ENCODE measurements around the gene MYOM3. TPM values are rescaled to one million over a fixed set of nuclear protein-coding genes. Genes with fewer than 3 reads are reported as not detected.

The MYOM3 gene
- total RNA-seq, 1 donor from 2014 or later = 340 TPM

DNA sequence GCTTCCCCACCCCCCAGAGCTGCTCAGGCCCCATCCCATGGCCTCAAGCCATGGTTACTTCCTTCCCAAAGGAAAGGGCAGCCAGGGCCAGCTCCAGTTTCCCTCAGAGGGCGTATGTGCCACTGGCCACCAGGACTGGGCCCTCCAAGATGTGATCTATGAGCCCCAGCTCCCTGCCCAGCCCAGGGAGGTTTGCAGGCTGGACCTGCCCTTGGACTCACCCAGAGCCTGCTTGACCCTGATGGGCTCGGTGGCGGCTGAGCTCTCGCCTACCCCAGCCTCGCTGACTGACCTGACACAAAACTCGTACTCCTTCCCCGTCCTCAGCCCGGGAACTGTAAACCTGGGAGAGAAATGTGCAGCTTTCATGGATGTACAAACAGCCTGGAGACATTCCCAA, 29.6 kb downstream of the MYOM3 start:
- Histone ChIP-seq H3K9me3 (ENCODE audit: control insufficient read depth in 3 of 3, low read length in 3 of 3) (no peaks in the 10 kb centered on the region), H3K27me3 (ENCODE audit: control insufficient read depth in 3 of 3, insufficient read depth in 3 of 3, low read length in 3 of 3) (no peaks in the 10 kb centered on the region), H3K9ac (ENCODE audit: low read depth in 1 of 3, low read length in 3 of 3) (peak overlapping the region in 1 of 3 donors; percentile 33), H3K4me3 (ENCODE audit: low read length in 3 of 3) (no peak overlapping the region), H3K36me3 (ENCODE audit: control insufficient read depth in 3 of 3, insufficient read depth in 3 of 3, low read length in 3 of 3) (peaks cover 38 to 59% (median 52%) of the 10 kb centered on the region in 3 donors), H3K4me1 (ENCODE audit: control insufficient read depth in 3 of 3, insufficient read depth in 3 of 3, low read length in 3 of 3) (peaks cover 33 to 52% (median 39%) of the 10 kb centered on the region in 3 donors), H3K27ac (ENCODE audit: low read depth, low read length) (peak overlapping the region; percentile 1)

DNA sequence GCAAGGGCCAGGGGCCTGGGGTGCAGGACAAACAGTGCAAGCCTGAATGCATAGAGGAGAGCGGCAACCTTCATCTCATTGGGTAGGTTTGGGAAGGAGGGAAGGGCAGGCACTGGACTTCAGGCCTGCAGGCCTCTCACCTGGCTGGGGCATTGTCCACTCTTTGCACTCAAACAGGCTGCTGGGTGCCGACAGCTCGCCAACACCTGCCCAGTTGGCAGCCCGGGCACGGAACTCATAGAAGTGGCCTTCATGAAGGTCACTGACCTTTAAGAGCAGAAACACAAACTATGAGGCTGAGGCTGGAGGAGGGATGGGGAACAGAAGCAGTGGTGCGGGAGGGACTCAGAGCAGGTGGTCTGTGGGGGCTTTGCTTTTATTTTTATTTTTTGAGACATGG, 30.7 kb downstream of the MYOM3 start:
- Histone ChIP-seq H3K4me3 (ENCODE audit: low read length in 3 of 3) (no peak overlapping the region), H3K36me3 (ENCODE audit: control insufficient read depth in 3 of 3, insufficient read depth in 3 of 3, low read length in 3 of 3) (peaks cover 35 to 53% (median 44%) of the 10 kb centered on the region in 3 donors), H3K27me3 (ENCODE audit: control insufficient read depth in 3 of 3, insufficient read depth in 3 of 3, low read length in 3 of 3) (no peaks in the 10 kb centered on the region), H3K4me1 (ENCODE audit: control insufficient read depth in 3 of 3, insufficient read depth in 3 of 3, low read length in 3 of 3) (peaks cover 38 to 58% (median 44%) of the 10 kb centered on the region in 3 donors), H3K9ac (ENCODE audit: low read depth in 1 of 3, low read length in 3 of 3) (peak overlapping the region in 1 of 3 donors; percentile 45), H3K27ac (ENCODE audit: low read depth, low read length) (peak overlapping the region; percentile 20), H3K9me3 (ENCODE audit: control insufficient read depth in 3 of 3, low read length in 3 of 3) (no peaks in the 10 kb centered on the region)

DNA sequence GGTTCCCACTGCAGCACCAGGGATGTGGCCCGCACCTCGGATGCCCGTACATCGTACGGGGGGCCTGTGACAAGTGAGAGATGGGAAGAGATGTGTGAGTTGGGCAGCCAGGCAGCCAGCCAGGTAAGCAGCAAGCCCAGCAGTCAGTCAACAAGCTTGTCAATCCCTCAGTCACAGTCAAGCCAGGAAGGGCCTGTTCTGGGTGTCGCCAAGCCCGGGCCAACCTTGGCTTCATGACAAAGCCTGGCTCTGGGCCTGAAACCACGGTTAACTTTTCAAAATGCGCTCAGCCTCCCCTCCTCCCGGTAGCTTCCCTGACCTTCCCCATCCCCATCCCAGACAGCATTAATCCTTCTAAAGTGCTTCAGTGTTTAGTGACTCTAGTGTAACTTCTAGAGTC, 31.8 kb downstream of the MYOM3 start:
- H3K36me3 ChIP-seq (ENCODE audit: control insufficient read depth in 3 of 3, insufficient read depth in 3 of 3, low read length in 3 of 3) = peaks cover 35 to 58% (median 36%) of the 10 kb centered on the region in 3 donors
- no peaks in the 10 kb centered on the region for H3K9me3 ChIP-seq (ENCODE audit: control insufficient read depth in 3 of 3, low read length in 3 of 3)
- peaks cover 38 to 60% (median 44%) of the 10 kb centered on the region in 3 donors for H3K4me1 ChIP-seq (ENCODE audit: control insufficient read depth in 3 of 3, insufficient read depth in 3 of 3, low read length in 3 of 3)
- H3K9ac ChIP-seq (ENCODE audit: low read depth in 1 of 3, low read length in 3 of 3) = no peak overlapping the region
- peak overlapping the region; percentile 20 for H3K27ac ChIP-seq (ENCODE audit: low read depth, low read length)
- H3K4me3 ChIP-seq (ENCODE audit: low read length in 3 of 3) = no peak overlapping the region
- no peaks in the 10 kb centered on the region for H3K27me3 ChIP-seq (ENCODE audit: control insufficient read depth in 3 of 3, insufficient read depth in 3 of 3, low read length in 3 of 3)

DNA sequence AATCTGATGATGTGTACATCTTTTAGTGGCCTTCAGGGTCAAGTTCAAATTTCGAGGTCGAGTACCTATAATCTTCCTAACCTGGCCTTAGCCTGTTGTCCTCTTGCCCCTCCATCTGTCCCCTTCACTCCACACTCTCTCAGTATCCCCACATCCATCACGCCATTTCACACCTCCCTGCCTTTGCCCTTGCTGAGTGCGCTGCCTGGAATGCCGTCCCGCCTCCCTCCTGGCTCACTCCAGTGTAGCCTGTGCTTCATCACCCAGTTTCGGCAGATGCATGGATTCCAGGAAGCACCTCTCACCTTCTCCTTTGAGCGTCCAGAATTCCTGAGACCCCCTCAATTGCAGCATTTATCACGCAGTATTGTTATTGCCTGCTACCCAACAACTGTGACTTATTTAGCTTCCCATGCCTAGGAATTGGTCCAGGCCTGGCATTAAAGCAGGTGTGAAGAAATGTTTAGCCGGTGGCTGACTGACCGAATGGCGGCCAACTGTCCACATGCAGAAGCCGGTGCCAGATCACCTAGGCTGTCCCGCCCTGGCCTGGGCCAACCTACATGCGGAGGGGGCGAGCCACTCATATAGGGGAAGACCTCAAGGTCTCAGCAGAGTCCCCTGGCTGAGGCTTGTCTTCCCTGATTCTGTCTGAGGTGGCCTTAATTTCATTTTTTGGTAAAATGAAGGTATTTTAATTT, 34.5 kb downstream of the MYOM3 start:
- Histone ChIP-seq H3K27me3 (ENCODE audit: control insufficient read depth in 3 of 3, insufficient read depth in 3 of 3, low read length in 3 of 3) (no peaks in the 10 kb centered on the region), H3K27ac (ENCODE audit: low read depth, low read length) (peak overlapping the region; percentile 28), H3K9me3 (ENCODE audit: control insufficient read depth in 3 of 3, low read length in 3 of 3) (no peaks in the 10 kb centered on the region), H3K36me3 (ENCODE audit: control insufficient read depth in 3 of 3, insufficient read depth in 3 of 3, low read length in 3 of 3) (peaks cover 18 to 59% (median 32%) of the 10 kb centered on the region in 3 donors), H3K4me3 (ENCODE audit: low read length in 3 of 3) (no peak overlapping the region), H3K4me1 (ENCODE audit: control insufficient read depth in 3 of 3, insufficient read depth in 3 of 3, low read length in 3 of 3) (peaks cover 30 to 53% (median 38%) of the 10 kb centered on the region in 3 donors), H3K9ac (ENCODE audit: low read depth in 1 of 3, low read length in 3 of 3) (peak overlapping the region in 1 of 3 donors; percentile 60)

DNA sequence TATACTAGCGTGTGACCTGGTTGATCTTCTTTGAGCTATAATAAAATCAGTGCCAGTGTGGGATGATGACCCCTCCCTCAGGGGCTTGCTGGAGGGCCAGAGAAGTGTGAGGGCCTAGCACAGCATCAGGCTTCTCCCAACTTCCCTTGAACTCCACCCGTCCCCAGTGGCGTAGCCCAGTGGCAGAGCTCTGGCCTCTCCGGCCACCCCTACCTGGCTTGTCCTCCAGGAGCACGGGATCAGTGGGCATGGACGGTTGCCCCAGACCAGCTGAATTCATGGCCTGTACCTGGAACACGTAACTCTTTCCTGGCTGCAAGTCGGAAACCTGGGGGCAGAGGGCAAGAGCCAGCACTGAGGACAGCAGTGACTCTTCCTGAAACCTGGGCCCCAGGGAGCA, 36.0 kb downstream of the MYOM3 start:
- Histone ChIP-seq H3K4me1 (ENCODE audit: control insufficient read depth in 3 of 3, insufficient read depth in 3 of 3, low read length in 3 of 3) (peaks cover 24 to 51% (median 32%) of the 10 kb centered on the region in 3 donors), H3K36me3 (ENCODE audit: control insufficient read depth in 3 of 3, insufficient read depth in 3 of 3, low read length in 3 of 3) (peaks cover 15 to 55% (median 32%) of the 10 kb centered on the region in 3 donors)

DNA sequence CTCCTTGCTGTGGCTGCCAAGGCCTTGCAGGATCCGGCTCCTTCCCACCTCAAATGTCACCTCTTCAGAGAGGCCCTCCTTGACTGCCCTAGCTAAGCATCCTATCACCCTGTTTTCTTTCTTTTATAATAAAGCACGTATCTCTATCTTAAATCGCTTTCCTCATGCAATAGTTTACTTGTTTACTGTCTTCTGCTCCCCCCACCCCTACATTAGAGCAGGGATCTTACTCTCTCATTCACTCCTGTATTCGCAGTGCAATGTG, 36.4 kb downstream of the MYOM3 start:
- H3K4me1 ChIP-seq (ENCODE audit: control insufficient read depth in 3 of 3, insufficient read depth in 3 of 3, low read length in 3 of 3) = peaks cover 24 to 50% (median 31%) of the 10 kb centered on the region in 3 donors
- H3K27ac ChIP-seq (ENCODE audit: low read depth, low read length) = no peak overlapping the region
- H3K36me3 ChIP-seq (ENCODE audit: control insufficient read depth in 3 of 3, insufficient read depth in 3 of 3, low read length in 3 of 3) = peaks cover 12 to 54% (median 32%) of the 10 kb centered on the region in 3 donors

More for the DNA sequence above, 36.0 kb downstream of the MYOM3 start:
- Histone ChIP-seq H3K9me3 (ENCODE audit: control insufficient read depth in 3 of 3, low read length in 3 of 3) (no peaks in the 10 kb centered on the region), H3K27ac (ENCODE audit: low read depth, low read length) (no peak overlapping the region), H3K27me3 (ENCODE audit: control insufficient read depth in 3 of 3, insufficient read depth in 3 of 3, low read length in 3 of 3) (no peaks in the 10 kb centered on the region), H3K4me3 (ENCODE audit: low read length in 3 of 3) (no peak overlapping the region), H3K9ac (ENCODE audit: low read depth in 1 of 3, low read length in 3 of 3) (no peak overlapping the region)

DNA sequence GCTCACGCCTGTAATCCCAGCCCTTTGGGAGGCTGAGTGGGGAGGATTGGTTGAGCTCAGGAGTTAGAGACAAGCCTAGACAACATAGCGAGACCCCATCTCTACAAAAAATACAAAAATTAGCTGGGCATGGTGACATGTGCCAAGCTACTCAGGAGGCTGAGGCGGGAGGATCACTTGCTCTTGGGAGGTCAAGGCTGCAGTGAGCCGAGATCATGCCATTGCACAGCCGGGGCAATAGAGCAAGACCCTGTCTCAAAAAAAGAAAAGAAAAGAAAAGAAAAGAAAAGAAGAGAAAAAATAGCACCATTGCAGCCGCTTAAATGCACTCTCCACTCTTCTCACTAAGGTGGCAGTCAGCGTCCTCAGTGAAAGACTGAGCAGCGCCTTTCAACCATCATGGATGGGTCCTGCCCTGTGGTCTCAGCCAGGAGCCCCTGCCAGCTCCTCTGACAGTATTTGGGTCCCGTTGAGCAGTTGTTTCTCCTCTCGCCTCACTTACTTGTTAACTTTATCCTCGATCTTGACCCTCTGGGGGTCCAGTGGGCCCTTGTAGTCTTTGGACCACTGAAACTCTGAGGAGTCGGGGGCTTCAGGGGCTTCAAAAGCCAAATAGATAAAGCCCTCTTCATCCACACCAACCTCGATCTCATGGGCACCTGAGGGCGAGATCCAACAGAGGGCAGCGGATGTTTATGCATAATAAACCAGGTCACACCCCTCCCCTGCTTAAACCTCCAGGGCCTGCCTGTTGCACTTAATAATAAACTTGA, 36.9 kb downstream of the MYOM3 start:
- Histone ChIP-seq H3K9me3 (ENCODE audit: control insufficient read depth in 3 of 3, low read length in 3 of 3) (no peaks in the 10 kb centered on the region), H3K4me1 (ENCODE audit: control insufficient read depth in 3 of 3, insufficient read depth in 3 of 3, low read length in 3 of 3) (peaks cover 22 to 46% (median 27%) of the 10 kb centered on the region in 3 donors), H3K9ac (ENCODE audit: low read depth in 1 of 3, low read length in 3 of 3) (peak overlapping the region in 1 of 3 donors; percentile 40), H3K36me3 (ENCODE audit: control insufficient read depth in 3 of 3, insufficient read depth in 3 of 3, low read length in 3 of 3) (peaks cover 12 to 54% (median 32%) of the 10 kb centered on the region in 3 donors), H3K27ac (ENCODE audit: low read depth, low read length) (no peak overlapping the region), H3K4me3 (ENCODE audit: low read length in 3 of 3) (no peak overlapping the region), H3K27me3 (ENCODE audit: control insufficient read depth in 3 of 3, insufficient read depth in 3 of 3, low read length in 3 of 3) (no peaks in the 10 kb centered on the region)

More for the DNA sequence above, 36.4 kb downstream of the MYOM3 start:
- no peak overlapping the region for H3K4me3 ChIP-seq (ENCODE audit: low read length in 3 of 3)
- H3K9me3 ChIP-seq (ENCODE audit: control insufficient read depth in 3 of 3, low read length in 3 of 3) = no peaks in the 10 kb centered on the region
- H3K27me3 ChIP-seq (ENCODE audit: control insufficient read depth in 3 of 3, insufficient read depth in 3 of 3, low read length in 3 of 3) = no peaks in the 10 kb centered on the region
- no peak overlapping the region for H3K9ac ChIP-seq (ENCODE audit: low read depth in 1 of 3, low read length in 3 of 3)

DNA sequence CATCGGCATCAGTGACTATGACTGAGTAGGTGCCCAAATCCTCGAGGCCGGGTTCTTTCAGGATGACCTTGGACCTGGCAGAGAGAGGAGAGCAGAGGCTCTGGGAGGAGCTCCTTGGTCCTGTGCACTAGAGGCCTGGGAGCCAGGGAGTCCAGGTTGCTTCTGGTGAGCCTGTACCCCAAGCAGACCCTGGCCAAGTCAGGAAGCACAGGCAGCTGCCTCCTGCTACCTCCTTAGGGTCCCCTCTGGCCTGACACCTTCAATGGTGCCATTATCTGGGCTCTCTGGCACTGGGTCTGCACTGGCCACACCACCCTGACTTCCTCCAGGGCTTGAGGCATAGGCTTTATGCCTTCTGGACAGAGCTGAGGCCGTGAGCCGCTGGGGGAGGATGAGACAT, 37.7 kb downstream of the MYOM3 start:
- Histone ChIP-seq H3K4me1 (ENCODE audit: control insufficient read depth in 3 of 3, insufficient read depth in 3 of 3, low read length in 3 of 3) (peaks cover 22 to 44% (median 22%) of the 10 kb centered on the region in 3 donors), H3K27ac (ENCODE audit: low read depth, low read length) (no peak overlapping the region), H3K9ac (ENCODE audit: low read depth in 1 of 3, low read length in 3 of 3) (peak overlapping the region in 1 of 3 donors; percentile 40), H3K4me3 (ENCODE audit: low read length in 3 of 3) (no peak overlapping the region), H3K36me3 (ENCODE audit: control insufficient read depth in 3 of 3, insufficient read depth in 3 of 3, low read length in 3 of 3) (peaks cover 8 to 46% (median 26%) of the 10 kb centered on the region in 3 donors), H3K9me3 (ENCODE audit: control insufficient read depth in 3 of 3, low read length in 3 of 3) (no peaks in the 10 kb centered on the region), H3K27me3 (ENCODE audit: control insufficient read depth in 3 of 3, insufficient read depth in 3 of 3, low read length in 3 of 3) (no peaks in the 10 kb centered on the region)

DNA sequence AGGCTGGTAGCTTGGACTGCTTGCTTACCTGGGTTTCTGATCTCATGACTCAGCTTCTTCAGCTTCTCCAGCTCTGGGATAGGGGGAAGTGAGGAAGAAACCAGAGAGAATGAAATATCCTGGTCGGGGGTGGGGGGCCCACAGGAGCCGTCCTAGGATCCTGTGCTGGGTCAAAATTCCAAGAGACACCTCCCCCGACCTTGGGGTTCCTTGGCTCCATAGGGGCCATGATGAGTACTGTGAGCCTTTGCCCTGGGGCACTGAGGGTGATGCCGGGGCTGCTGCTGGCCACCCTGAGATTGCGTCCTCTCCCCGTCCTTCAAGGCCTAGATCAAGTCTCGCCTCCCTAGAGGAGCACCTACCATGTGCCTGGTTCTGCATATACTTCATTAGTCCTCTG, 40.0 kb downstream of the MYOM3 start:
- H3K36me3 ChIP-seq (ENCODE audit: control insufficient read depth in 3 of 3, insufficient read depth in 3 of 3, low read length in 3 of 3) = peaks cover 10 to 40% (median 26%) of the 10 kb centered on the region in 3 donors
- H3K9ac ChIP-seq (ENCODE audit: low read depth in 1 of 3, low read length in 3 of 3) = peak overlapping the region; percentile 29 to 71 (median 51)
- no peaks in the 10 kb centered on the region for H3K9me3 ChIP-seq (ENCODE audit: control insufficient read depth in 3 of 3, low read length in 3 of 3)
- H3K4me3 ChIP-seq (ENCODE audit: low read length in 3 of 3) = no peak overlapping the region
- H3K4me1 ChIP-seq (ENCODE audit: control insufficient read depth in 3 of 3, insufficient read depth in 3 of 3, low read length in 3 of 3) = peaks cover 16 to 35% (median 22%) of the 10 kb centered on the region in 3 donors
- H3K27me3 ChIP-seq (ENCODE audit: control insufficient read depth in 3 of 3, insufficient read depth in 3 of 3, low read length in 3 of 3) = no peaks in the 10 kb centered on the region
- peak overlapping the region; percentile 34 for H3K27ac ChIP-seq (ENCODE audit: low read depth, low read length)

Data from skeletal muscle tissue (tissue), 4 donors.